Fibroblast of the aortic adventitia (primary cell): ENCODE measurements around the gene ZXDC. TPM values are rescaled to one million over a fixed set of nuclear protein-coding genes. Genes with fewer than 3 reads are reported as not detected.

Experiments
- DNase-seq: peaks from one replicate; pipeline ENCODE4 v3.0.0-alpha.2; 2010; ENCODE audit warnings: low read depth
- H3K4me3 ChIP-seq: 2 replicates; pipeline ENCODE4 v1.5.1; 2011; ENCODE audit warnings: low read depth, mild to moderate bottlenecking, control low read depth, low read length, moderate library complexity
- total RNA-seq: library from RNA; depleted of rRNA; stranded (reverse); fragments of >200 nt; gene quantifications from 2 replicates; pipeline ENCODE4 v1.2.3, GENCODE V29; 2012; ENCODE audit warnings: low replicate concordance
- TF ChIP-seq, protein P1 (sequence below): IDR thresholded peaks from 2 replicates; pipeline ENCODE4 v1.5.1; 2011; ENCODE audit warnings: mild to moderate bottlenecking, low read length, control low read depth, inconsistent platforms; ENCODE audit not compliant: insufficient read depth

The ZXDC gene
- total RNA-seq, 1 donor: 26.7 TPM

DNA sequence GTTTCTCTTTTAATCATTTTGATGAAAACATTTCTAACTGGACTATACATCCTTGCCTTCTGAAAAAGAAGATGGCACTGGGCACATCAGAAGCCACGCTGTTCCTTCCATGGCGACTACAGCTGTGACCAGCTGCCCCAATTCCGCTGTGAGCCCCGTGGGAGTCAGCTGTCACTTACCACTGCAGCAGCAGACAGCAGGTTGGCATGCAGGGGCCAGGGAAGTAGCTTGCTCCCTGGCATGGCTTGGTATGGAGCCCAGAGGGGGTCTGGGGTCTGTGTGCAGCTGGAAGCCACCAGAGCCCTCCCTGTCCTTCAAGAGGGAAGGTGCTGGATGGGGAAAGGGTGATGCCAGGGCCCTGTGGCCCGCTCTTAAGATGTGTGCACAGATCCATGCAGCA is 4.5 kb upstream of the ZXDC start:
- no peak for DNase-seq
- H3K4me3 ChIP-seq: no peak overlapping the region
- TF ChIP-seq, protein P1, sequence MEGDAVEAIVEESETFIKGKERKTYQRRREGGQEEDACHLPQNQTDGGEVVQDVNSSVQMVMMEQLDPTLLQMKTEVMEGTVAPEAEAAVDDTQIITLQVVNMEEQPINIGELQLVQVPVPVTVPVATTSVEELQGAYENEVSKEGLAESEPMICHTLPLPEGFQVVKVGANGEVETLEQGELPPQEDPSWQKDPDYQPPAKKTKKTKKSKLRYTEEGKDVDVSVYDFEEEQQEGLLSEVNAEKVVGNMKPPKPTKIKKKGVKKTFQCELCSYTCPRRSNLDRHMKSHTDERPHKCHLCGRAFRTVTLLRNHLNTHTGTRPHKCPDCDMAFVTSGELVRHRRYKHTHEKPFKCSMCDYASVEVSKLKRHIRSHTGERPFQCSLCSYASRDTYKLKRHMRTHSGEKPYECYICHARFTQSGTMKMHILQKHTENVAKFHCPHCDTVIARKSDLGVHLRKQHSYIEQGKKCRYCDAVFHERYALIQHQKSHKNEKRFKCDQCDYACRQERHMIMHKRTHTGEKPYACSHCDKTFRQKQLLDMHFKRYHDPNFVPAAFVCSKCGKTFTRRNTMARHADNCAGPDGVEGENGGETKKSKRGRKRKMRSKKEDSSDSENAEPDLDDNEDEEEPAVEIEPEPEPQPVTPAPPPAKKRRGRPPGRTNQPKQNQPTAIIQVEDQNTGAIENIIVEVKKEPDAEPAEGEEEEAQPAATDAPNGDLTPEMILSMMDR: no peak

DNA sequence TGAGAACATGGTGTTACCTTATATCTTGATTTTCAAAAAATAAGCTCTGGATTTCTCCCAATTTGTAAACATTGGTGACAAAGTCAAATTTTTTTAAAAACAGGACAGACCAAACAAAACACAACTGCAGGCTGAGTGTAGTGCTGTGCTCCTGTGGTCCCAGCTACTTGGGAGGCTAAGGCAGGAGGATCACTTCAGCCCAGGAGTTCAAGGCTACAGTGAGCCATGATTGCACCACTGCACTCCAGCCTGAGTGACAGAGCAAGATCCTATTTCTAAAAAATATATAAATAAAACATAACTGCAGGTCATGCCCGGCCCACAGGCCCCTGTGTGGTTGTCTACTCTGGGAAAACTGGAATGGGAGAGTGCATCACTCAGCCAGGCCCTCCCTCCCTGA is 4.0 kb upstream of the ZXDC start:
- DNase-seq: no peak
- TF ChIP-seq, protein P1: no peak
- no peak overlapping the region for H3K4me3 ChIP-seq

DNA sequence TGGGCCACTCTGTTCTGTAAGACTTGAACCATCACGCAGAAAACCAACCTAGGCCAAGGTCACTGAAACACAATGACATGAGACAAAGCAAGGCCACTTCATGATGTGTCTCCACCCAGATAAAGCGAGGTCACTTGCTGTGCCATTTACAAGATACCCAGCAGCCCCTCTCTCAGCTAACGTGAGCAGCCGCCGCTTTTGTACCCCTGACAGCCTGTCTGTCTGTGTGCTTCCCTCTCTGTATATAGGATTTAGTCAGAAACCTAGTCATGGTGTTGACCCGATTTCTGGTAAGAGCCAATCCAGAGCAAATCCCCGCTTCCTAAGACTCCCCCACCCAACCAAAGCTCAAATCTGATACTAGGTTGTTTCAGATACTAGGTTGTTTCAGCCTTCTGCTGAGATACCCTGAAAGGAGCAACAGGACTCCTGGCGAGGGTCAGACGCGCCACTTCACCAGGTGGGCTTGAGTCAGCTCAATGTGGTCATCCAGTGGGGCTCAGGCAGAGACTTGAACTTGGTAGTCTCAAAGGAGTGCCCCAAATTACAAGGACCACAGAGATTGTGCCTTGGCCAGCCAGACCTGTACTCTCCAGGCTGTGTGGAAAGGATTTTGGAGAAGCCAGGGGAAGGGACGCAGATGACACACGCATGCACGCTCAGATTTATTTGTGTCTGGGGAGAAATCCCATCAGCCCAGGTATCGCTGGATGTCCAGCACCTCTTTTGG is 3.1 kb upstream of the ZXDC start:
- DNase-seq: no peak
- TF ChIP-seq, protein P1: no peak

DNA sequence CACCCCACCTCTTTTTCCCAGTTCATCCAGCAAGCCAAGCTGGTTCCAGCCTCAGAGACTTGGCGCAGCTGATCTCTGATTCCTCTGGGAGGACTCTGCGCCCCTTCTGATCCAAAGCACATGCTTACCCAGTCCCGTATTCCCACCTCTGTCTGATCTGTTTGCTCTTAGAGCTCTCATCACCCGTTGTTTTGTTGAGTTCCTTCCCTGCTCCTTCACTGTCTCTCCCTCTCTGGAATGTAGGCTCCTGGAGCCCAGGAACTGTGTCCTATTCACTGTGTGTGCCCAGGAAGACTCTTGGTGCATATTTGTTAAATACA is 1.3 kb upstream of the ZXDC start:
- DNase-seq: no peak
- no peak overlapping the region for H3K4me3 ChIP-seq
- TF ChIP-seq, protein P1: no peak

More for the DNA sequence above, 3.1 kb upstream of the ZXDC start:
- H3K4me3 ChIP-seq: no peak overlapping the region

DNA sequence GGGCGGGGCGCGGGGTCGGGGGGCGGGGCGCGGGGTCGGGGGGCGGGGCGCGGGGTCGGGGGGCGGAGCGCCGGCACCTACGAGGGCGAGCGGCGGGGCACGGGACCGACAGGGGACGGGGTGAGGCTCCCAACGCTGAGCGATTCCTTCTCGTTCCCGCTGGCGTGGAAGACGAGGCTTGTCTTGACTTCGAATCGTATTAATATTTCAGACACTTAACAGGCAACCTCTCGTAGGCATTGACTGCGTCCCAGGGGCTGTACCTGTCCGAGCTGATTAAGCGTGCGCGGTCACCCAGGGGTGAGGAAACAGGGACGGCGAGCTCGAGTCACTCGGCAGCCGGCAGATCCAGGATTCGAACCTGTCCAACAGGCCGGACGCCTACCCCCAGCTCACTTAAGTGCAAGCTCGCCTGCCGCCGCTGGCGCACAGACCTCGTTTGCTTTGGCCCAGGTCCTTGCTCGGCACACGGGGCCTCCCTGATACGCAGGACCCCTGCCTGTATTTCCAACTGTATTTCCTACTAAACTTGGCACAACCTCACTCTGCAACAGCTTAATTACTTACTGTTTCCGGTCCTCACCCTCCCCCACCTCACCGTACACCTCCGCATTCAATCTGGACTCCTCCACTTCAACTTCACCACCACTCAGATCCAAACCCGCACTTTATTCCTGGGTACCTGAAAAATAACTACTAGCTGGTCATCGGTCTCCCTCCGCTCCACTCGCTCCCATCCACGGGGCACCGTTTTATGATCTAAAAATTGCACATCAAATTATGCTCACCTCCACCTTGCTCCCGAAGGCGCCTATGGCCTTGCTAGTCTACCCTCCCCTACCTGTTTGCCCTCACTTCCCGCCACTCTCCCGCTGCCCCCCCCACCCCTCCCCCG is 722 bp upstream of the ZXDC start:
- peak overlapping the region; percentile 88 for H3K4me3 ChIP-seq
- peak; percentile 36 for DNase-seq
- TF ChIP-seq, protein P1: no peak

DNA sequence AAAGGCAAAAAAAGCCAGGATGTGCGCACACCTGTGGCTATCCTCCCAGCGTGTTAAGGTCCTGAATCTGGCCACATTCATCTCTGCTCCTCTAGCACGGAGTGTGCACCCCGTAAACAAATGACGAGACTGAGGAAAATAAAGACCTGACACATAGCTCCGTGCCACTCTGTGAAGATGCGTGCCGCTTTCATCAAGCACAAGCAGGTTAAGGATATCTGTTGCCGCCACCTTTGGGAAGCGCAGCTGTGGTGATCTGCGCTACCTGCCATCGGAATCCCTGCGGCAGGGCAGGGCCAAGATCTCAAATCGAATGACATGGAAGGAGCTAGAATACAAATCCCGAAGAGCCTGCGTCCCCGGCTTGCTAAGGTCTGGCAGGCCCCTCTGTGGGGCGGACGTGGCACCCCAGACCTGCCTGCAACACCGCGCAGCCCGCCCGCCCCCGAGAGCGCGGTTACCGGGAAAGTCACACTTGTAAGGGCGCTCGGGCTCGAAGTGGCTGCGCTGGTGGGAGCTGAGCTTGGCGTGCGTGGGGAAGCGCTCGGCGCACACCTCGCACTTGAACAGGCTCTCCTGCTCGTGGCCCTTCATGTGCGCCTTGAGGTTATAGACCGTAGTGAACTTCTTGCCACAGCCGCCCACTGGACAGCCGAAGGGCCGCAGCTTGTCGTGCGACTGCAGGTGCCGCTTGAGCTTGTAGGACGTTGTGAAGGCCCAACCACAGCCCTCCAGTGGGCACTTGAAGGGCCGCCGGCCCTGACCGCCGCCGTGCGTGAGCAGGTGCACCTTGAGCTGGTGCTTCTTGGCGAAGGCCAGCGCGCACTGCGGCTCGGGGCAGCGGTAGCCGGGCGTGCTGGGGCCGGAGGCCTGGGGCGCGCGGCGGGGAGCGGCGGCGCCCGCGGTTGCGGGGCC is 936 bp downstream of the ZXDC start:
- peak overlapping the region; percentile 88 for H3K4me3 ChIP-seq
- TF ChIP-seq, protein P1: no peak
- DNase-seq: peak; percentile 42
